ENCODE data around the gene CLDN5. TPM values are rescaled to one million over a fixed set of nuclear protein-coding genes. Genes with fewer than 3 reads are reported as not detected.
A peak's percentile ranks its signal among the peaks of the same experiment; 100 is the strongest.

CLDN5 gene
- total RNA-seq, 1 experiment from 2014 or later, result 0.47 TPM

GRCh38 chr22:19477321-19478044 is 46.7 kb downstream of the CLDN5 start:
- H2AFZ ChIP-seq (ENCODE audit: low read length), result no peak overlapping the region
- peak overlapping the region; percentile 88 for H3K4me2 ChIP-seq (ENCODE audit: low read length)
- intact Hi-C loops (cut with micrococcal nuclease), result loop anchor here (5.0 kb wide), 1 partner anchor 175 kb away; no protein-coding TSS in a partner anchor
- H3K79me2 ChIP-seq (ENCODE audit: low read length), result peaks cover 84% of the 10 kb centered on the region
- no peaks in the 10 kb centered on the region for H3F3A ChIP-seq (ENCODE audit: low read length, unreplicated experiment)
- no peak for TF ChIP-seq EZH2 (IDR thresholded peaks at IDR 0.05; ENCODE audit: low read length, unreplicated experiment)
- no peak for TF ChIP-seq EZH2phosphoT487 (IDR thresholded peaks at IDR 0.05; ENCODE audit: borderline replicate concordance, low read length)
- peak overlapping the region; percentile 97 for H3K9ac ChIP-seq (ENCODE audit: low read length)
- H3K4me1 ChIP-seq (ENCODE audit: insufficient read depth, low read length), result peaks cover 11% of the 10 kb centered on the region
- ChIA-PET POLR2A (ENCODE audit: unreplicated experiment) (no interaction called here), CTCF (interaction anchor here (0.5 to 1.0 kb wide), 3 partner anchors 12 to 178 kb away, joined by 3 to 4 read pairs (median 3); no protein-coding TSS in a partner anchor)
- H3K4me3 ChIP-seq (ENCODE audit: low read length), result peak overlapping the region; percentile 88
- H3K9me2 ChIP-seq (replicated peaks; ENCODE audit: low read length), result no peaks in the 10 kb centered on the region
- peaks cover 24% of the 10 kb centered on the region for H3K36me3 ChIP-seq (ENCODE audit: low read depth, low read length)
- peak; percentile 16 for DNase-seq
- ATAC-seq, result no peak
- no peaks in the 10 kb centered on the region for H3K27me3 ChIP-seq (ENCODE audit: low read length)
- H4K20me1 ChIP-seq (ENCODE audit: low read length), result peaks cover 29% of the 10 kb centered on the region
- no peaks in the 10 kb centered on the region for H3K9me3 ChIP-seq (ENCODE audit: low read length)
- no peak overlapping the region for H3K27ac ChIP-seq (ENCODE audit: low read length)
- BruUV-seq (replicated peaks), result no TSS peak

- TF ChIP-seq CTCF (conservative IDR thresholded peaks at IDR 0.05; ENCODE audit: low read depth, low read length) (no peak), EZH2phosphoT487 (IDR thresholded peaks at IDR 0.05; ENCODE audit: borderline replicate concordance, low read length) (no peak), EZH2 (IDR thresholded peaks at IDR 0.05; ENCODE audit: low read length, unreplicated experiment) (no peak)
- Histone ChIP-seq H3K79me2 (ENCODE audit: low read length) (peaks cover 76% of the 10 kb centered on the region), H3K4me3 (ENCODE audit: low read length) (no peak overlapping the region), H3K27me3 (ENCODE audit: low read length) (no peaks in the 10 kb centered on the region), H3K9me2 (replicated peaks; ENCODE audit: low read length) (no peaks in the 10 kb centered on the region), H3K9me3 (ENCODE audit: low read length) (no peaks in the 10 kb centered on the region), H3K4me1 (ENCODE audit: insufficient read depth, low read length) (peaks cover 11% of the 10 kb centered on the region), H3K9ac (ENCODE audit: low read length) (no peak overlapping the region), H3F3A (ENCODE audit: low read length, unreplicated experiment) (no peaks in the 10 kb centered on the region), H3K36me3 (ENCODE audit: low read depth, low read length) (peaks cover 29% of the 10 kb centered on the region), H4K20me1 (ENCODE audit: low read length) (peaks cover 29% of the 10 kb centered on the region), H3K4me2 (ENCODE audit: low read length) (no peak overlapping the region), H3K27ac (ENCODE audit: low read length) (no peak overlapping the region), H2AFZ (ENCODE audit: low read length) (no peak overlapping the region)
- ATAC-seq (no peak), DNase-seq (no peak)
- ChIA-PET CTCF (no interaction called here), POLR2A (ENCODE audit: unreplicated experiment) (no interaction called here)
- no TSS peak for BruUV-seq (replicated peaks)
- intact Hi-C loops (cut with micrococcal nuclease), result loop anchor here (5.0 kb wide), 1 partner anchor 174 kb away; no protein-coding TSS in a partner anchor
Observed at GRCh38 chr22:19476023-19476422, 48.2 kb downstream of the CLDN5 start.

GRCh38 chr22:19473578-19473977 is 50.6 kb downstream of the CLDN5 start:
- TF ChIP-seq CTCF (conservative IDR thresholded peaks at IDR 0.05; ENCODE audit: low read depth, low read length), result no peak; the same call in 1 of the 2 replicates
- DNase-seq, result no peak
- CTCF ChIA-PET, result no interaction called here
- Histone ChIP-seq H3F3A (ENCODE audit: low read length, unreplicated experiment) (no peaks in the 10 kb centered on the region), H3K79me2 (ENCODE audit: low read length) (peaks cover 59% of the 10 kb centered on the region), H3K9ac (ENCODE audit: low read length) (no peak overlapping the region), H4K20me1 (ENCODE audit: low read length) (peaks cover 28% of the 10 kb centered on the region), H3K4me2 (ENCODE audit: low read length) (no peak overlapping the region), H3K9me3 (ENCODE audit: low read length) (no peaks in the 10 kb centered on the region), H3K9me2 (replicated peaks; ENCODE audit: low read length) (no peaks in the 10 kb centered on the region), H3K36me3 (ENCODE audit: low read depth, low read length) (peaks cover 45% of the 10 kb centered on the region), H3K4me3 (ENCODE audit: low read length) (no peak overlapping the region), H3K27ac (ENCODE audit: low read length) (no peak overlapping the region), H3K4me1 (ENCODE audit: insufficient read depth, low read length) (peaks cover 6% of the 10 kb centered on the region), H2AFZ (ENCODE audit: low read length) (no peak overlapping the region), H3K27me3 (ENCODE audit: low read length) (no peaks in the 10 kb centered on the region)
- ATAC-seq, result peak; percentile 43
- POLR2A ChIA-PET (ENCODE audit: unreplicated experiment), result no interaction called here
- intact Hi-C loops (cut with micrococcal nuclease), result no loop called here
- no TSS peak for BruUV-seq (replicated peaks)

Other genes with a start within 250 kb of the CLDN5 start
- gene CLTCL1, start 232.7 kb downstream of the CLDN5 start, total RNA-seq (2014; rRNA removed), result 4.5 and 5.5 TPM in 2 replicates
- gene HIRA, start 92.7 kb downstream of the CLDN5 start, total RNA-seq (2014; rRNA removed), result 12.4 and 15.3 TPM in 2 replicates
- 49.4 and 55.1 TPM in 2 replicates for gene MRPL40, start 91.9 kb downstream of the CLDN5 start, total RNA-seq (2014; rRNA removed)
- gene C22orf39, start 76.7 kb downstream of the CLDN5 start, total RNA-seq (2014; rRNA removed), result 22.2 and 25.0 TPM in 2 replicates
- gene UFD1, start 45.2 kb downstream of the CLDN5 start, total RNA-seq (2014; rRNA removed), result 92.6 and 95.7 TPM in 2 replicates
- 70.9 and 77.1 TPM in 2 replicates for gene CDC45, start 44.5 kb downstream of the CLDN5 start, total RNA-seq (2014; rRNA removed)
- gene SEPTIN5, start 190.1 kb upstream of the CLDN5 start, total RNA-seq (2014; rRNA removed), result 26.3 and 27.5 TPM in 2 replicates
- 0.80 and 5.9 TPM in 2 replicates for gene GP1BB, start 199.1 kb upstream of the CLDN5 start, total RNA-seq (2014; rRNA removed)
- gene TBX1, start 236.4 kb upstream of the CLDN5 start, total RNA-seq (2014; rRNA removed), result 15.9 and 18.6 TPM in 2 replicates

Measured in PC-3 (cell line).